Measurements from ENCODE around the gene SST.

The SST gene

GRCh38 chr3:187629711-187630110, 40.5 kb downstream of the SST start:
- Histone ChIP-seq H3K4me1 (no peaks in the 10 kb centered on the region), H3K9me3 (no peaks in the 10 kb centered on the region), H3K36me3 (no peaks in the 10 kb centered on the region), H3K27me3 (no peaks in the 10 kb centered on the region), H3K4me3 (ENCODE audit: low read depth, low read length) (no peak overlapping the region)
- TF ChIP-seq CTCF (IDR thresholded peaks at IDR 0.05; ENCODE audit: low read depth, low read length), result no peak
- DNase-seq, result no peak

GRCh38 chr3:187628169-187628568, 42.0 kb downstream of the SST start:
- H3K36me3 ChIP-seq, result no peaks in the 10 kb centered on the region
- no peak for DNase-seq
- no peaks in the 10 kb centered on the region for H3K4me1 ChIP-seq
- no peaks in the 10 kb centered on the region for H3K27me3 ChIP-seq
- no peak for TF ChIP-seq CTCF (IDR thresholded peaks at IDR 0.05; ENCODE audit: low read depth, low read length)
- no peaks in the 10 kb centered on the region for H3K9me3 ChIP-seq
- H3K4me3 ChIP-seq (ENCODE audit: low read depth, low read length), result no peak overlapping the region

- no peaks in the 10 kb centered on the region for H3K36me3 ChIP-seq
- H3K27me3 ChIP-seq, result peaks cover 6% of the 10 kb centered on the region; the same call in 1 of the 2 replicates
- TF ChIP-seq CTCF (IDR thresholded peaks at IDR 0.05; ENCODE audit: low read depth, low read length), result no peak
- no peak for DNase-seq
- H3K9me3 ChIP-seq, result no peaks in the 10 kb centered on the region
- H3K4me1 ChIP-seq, result no peaks in the 10 kb centered on the region
- no peak overlapping the region for H3K4me3 ChIP-seq (ENCODE audit: low read depth, low read length)
Observed at GRCh38 chr3:187626581-187626980, 43.6 kb downstream of the SST start.

- no peak for TF ChIP-seq CTCF (IDR thresholded peaks at IDR 0.05; ENCODE audit: low read depth, low read length)
- Histone ChIP-seq H3K9me3 (no peaks in the 10 kb centered on the region), H3K4me3 (ENCODE audit: low read depth, low read length) (no peak overlapping the region), H3K27me3 (peaks cover 6% of the 10 kb centered on the region; the same call in 1 of the 2 replicates), H3K36me3 (no peaks in the 10 kb centered on the region), H3K4me1 (no peaks in the 10 kb centered on the region)
- no peak for DNase-seq
Observed at GRCh38 chr3:187624588-187624987, 45.6 kb downstream of the SST start.

GRCh38 chr3:187623285-187623814, 46.8 kb downstream of the SST start:
- Histone ChIP-seq H3K27me3 (peaks cover 6% of the 10 kb centered on the region; the same call in 1 of the 2 replicates), H3K4me1 (no peaks in the 10 kb centered on the region), H3K9me3 (no peaks in the 10 kb centered on the region), H3K36me3 (no peaks in the 10 kb centered on the region), H3K4me3 (ENCODE audit: low read depth, low read length) (no peak overlapping the region)
- DNase-seq, result no peak
- no peak for TF ChIP-seq CTCF (IDR thresholded peaks at IDR 0.05; ENCODE audit: low read depth, low read length)

GRCh38 chr3:187621881-187622280, 48.3 kb downstream of the SST start:
- H3K4me3 ChIP-seq (ENCODE audit: low read depth, low read length), result no peak overlapping the region
- DNase-seq, result no peak
- TF ChIP-seq CTCF (IDR thresholded peaks at IDR 0.05; ENCODE audit: low read depth, low read length), result no peak
- H3K27me3 ChIP-seq, result peaks cover 6% of the 10 kb centered on the region; the same call in 1 of the 2 replicates
- no peaks in the 10 kb centered on the region for H3K9me3 ChIP-seq
- H3K36me3 ChIP-seq, result no peaks in the 10 kb centered on the region
- H3K4me1 ChIP-seq, result no peaks in the 10 kb centered on the region

Data from BE2C (cell line).